ENCODE data around the gene AKT1. TPM values are rescaled to one million over a fixed set of nuclear protein-coding genes. Genes with fewer than 3 reads are reported as not detected.
"Not testable (repeated sequence)": the region's sequence is repeated elsewhere in the genome, so short reads cannot be mapped to it uniquely, and the experiment has no call there.

The AKT1 gene
- total RNA-seq: 56.2 TPM
- polyA plus RNA-seq: 90.9 TPM
- long read RNA-seq, donor 1, partial matches to known transcripts: 0 of 1 reads
- long read RNA-seq, donor 1, other reads (novel, unspliced or antisense): 0 of 1 reads
- long read RNA-seq, donor 2: 0 reads
- long read RNA-seq, donor 3, transcript AKT1-203 (14 exons, 2,710 nt): major isoform, 16 of 25 reads
- long read RNA-seq, donor 3, partial matches to known transcripts: 0 of 25 reads
- long read RNA-seq, donor 3, other reads (novel, unspliced or antisense): 0 of 25 reads
- long read RNA-seq, donor 4, partial matches to known transcripts: 0 of 5 reads
- long read RNA-seq, donor 4, other reads (novel, unspliced or antisense): 0 of 5 reads
- long read RNA-seq, donor 5, transcript AKT1-203 (14 exons, 2,710 nt): major isoform, 13 of 27 reads
- long read RNA-seq, donor 5, partial matches to known transcripts: 9 of 27 reads
- long read RNA-seq, donor 5, other reads (novel, unspliced or antisense): 0 of 27 reads
- long read RNA-seq, donor 6, transcript AKT1-203 (14 exons, 2,710 nt): major isoform, 8 of 11 reads
- long read RNA-seq, donor 6, partial matches to known transcripts: 0 of 11 reads
- long read RNA-seq, donor 6, other reads (novel, unspliced or antisense): 0 of 11 reads
- long read RNA-seq, donor 7, partial matches to known transcripts: 0 of 7 reads
- long read RNA-seq, donor 7, other reads (novel, unspliced or antisense): 0 of 7 reads
- long read RNA-seq, donor 8, transcript AKT1-203 (14 exons, 2,710 nt): major isoform, 5 of 8 reads
- long read RNA-seq, donor 8, partial matches to known transcripts: 0 of 8 reads
- long read RNA-seq, donor 8, other reads (novel, unspliced or antisense): 0 of 8 reads
- long read RNA-seq, donor 9, transcript AKT1-203 (14 exons, 2,710 nt): major isoform, 6 of 11 reads
- long read RNA-seq, donor 9, partial matches to known transcripts: 0 of 11 reads
- long read RNA-seq, donor 9, other reads (novel, unspliced or antisense): 0 of 11 reads
- long read RNA-seq, donor 10, transcript AKT1-203 (14 exons, 2,710 nt): major isoform, 9 of 13 reads
- long read RNA-seq, donor 10, partial matches to known transcripts: 0 of 13 reads
- long read RNA-seq, donor 10, other reads (novel, unspliced or antisense): 0 of 13 reads

- under 1% methylated on average over 123 of the region's 124 CpGs for WGBS
Measured at GRCh38 chr14:104794993-104795780, at the start of gene AKT1. Gene AKT1 (minus strand): TSS chr14:104795748. CDS start chr14:104792643, 3,105 bp downstream.

DNA sequence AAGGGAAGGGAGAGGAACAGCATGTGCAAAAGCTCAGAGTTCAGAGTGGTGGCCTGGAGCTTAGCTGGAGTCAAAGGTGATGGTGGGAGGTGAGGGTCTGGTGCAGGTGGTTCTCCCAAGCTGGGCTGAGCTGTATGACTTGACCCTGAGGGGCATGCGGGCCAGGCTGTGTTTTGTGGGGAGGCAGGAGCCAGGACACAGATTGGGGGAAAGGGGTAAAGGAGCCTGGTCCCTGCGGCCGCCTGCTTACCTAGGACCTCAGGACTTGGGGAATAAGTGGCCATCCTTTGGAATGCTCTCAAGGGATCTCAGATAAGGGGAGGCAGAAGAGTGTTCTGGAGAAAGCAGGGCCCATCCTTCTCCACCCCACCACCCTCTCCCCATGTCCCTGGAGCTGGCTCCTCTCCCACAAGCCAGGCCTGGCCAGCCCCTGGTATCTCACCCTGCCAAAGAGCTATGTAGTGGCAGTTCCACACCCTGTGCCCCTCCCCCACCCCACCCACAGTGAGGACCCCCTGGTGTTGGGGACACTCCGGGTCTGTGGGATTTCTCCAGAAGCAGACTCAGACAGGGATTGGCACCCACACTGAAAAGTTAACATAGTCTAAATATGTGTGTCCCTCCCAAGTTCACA is 49.6 kb upstream of the AKT1 start:
- no peaks in the 10 kb centered on the region for H3K4me1 ChIP-seq (ENCODE audit: control insufficient read depth in 2 of 2, insufficient read depth in 2 of 2, low read length in 2 of 2)
- peaks cover 33 to 60% of the 10 kb centered on the region in 2 donors for H3K27me3 ChIP-seq (ENCODE audit: control insufficient read depth in 2 of 2, insufficient read depth in 1 of 2, low read length in 1 of 2)
- WGBS: 94% methylated on average over 4 of the region's 4 CpGs
- no peaks in the 10 kb centered on the region for H3K36me3 ChIP-seq (ENCODE audit: control insufficient read depth in 2 of 2, insufficient read depth in 2 of 2, low read length in 1 of 2)
- H3K27ac ChIP-seq (ENCODE audit: low read depth in 1 of 2, low read length in 1 of 2): no peak overlapping the region
- DNase-seq (ENCODE audit: low read depth in 6 of 9, low spot score in 9 of 9): no peak
- no peak overlapping the region for H3K4me3 ChIP-seq (ENCODE audit: low read length in 2 of 2)
- no peaks in the 10 kb centered on the region for H3K9me3 ChIP-seq (ENCODE audit: control insufficient read depth in 2 of 2, insufficient read depth in 1 of 2, low read length in 1 of 2)

More at GRCh38 chr14:104794993-104795780, at the start of gene AKT1:
- H3K4me1 ChIP-seq (ENCODE audit: control insufficient read depth in 2 of 2, insufficient read depth in 2 of 2, low read length in 2 of 2): peaks cover 19 to 48% of the 10 kb centered on the region in 2 donors
- peaks cover 0 to 4% of the 10 kb centered on the region in 2 donors for H3K9me3 ChIP-seq (ENCODE audit: control insufficient read depth in 2 of 2, insufficient read depth in 1 of 2, low read length in 1 of 2)
- DNase-seq (ENCODE audit: low read depth in 6 of 9, low spot score in 9 of 9): peak in 1 of 9 donors; percentile 34
- H3K27ac ChIP-seq (ENCODE audit: low read depth in 1 of 2, low read length in 1 of 2): peak within 1 kb of the TSS in 1 of 2 donors; percentile 83
- peak within 1 kb of the TSS; percentile 56 to 91 for H3K4me3 ChIP-seq (ENCODE audit: low read length in 2 of 2)
- H3K36me3 ChIP-seq (ENCODE audit: control insufficient read depth in 2 of 2, insufficient read depth in 2 of 2, low read length in 1 of 2): peaks cover 3 to 22% of the 10 kb centered on the region in 2 donors
- H3K27me3 ChIP-seq (ENCODE audit: control insufficient read depth in 2 of 2, insufficient read depth in 1 of 2, low read length in 1 of 2): peaks cover 12 to 46% of the 10 kb centered on the region in 2 donors

DNA sequence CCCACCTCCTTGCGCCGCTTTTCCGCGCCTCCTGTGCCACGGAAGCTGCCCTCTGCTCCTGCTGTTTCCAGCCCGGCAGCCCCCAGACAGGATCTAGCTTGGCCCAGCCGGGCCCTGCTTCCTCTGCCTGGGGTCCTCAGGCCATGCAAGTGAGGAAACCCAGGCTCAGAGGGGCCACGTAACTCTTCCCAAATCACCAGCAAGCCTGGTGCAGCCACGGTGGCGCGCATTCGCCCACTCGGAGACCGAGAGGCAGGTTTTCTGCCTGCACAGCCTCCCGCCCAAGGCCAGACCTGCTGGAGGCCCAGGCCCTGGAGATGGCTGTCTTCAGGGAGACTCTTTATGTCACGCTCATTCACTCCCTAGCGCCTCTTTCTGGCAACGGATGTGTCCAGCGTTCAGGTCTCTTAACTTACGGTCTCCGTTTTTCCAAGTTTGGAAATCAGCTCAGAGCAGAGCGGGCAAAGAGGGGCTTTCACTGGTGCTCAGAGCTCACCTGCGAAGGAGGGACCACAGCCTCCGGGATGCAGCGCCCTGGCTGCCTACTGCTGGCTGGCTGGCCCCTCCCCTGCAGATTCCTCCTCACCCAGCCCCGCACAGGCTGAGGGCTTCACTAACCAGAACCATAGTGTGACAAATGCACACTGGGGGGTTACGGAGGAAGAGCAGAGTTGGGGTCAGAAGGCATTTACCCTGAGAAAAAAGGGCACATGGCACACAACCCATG is 48.9 kb upstream of the AKT1 start:
- no peaks in the 10 kb centered on the region for H3K4me1 ChIP-seq (ENCODE audit: control insufficient read depth in 2 of 2, insufficient read depth in 2 of 2, low read length in 2 of 2)
- DNase-seq (ENCODE audit: low read depth in 6 of 9, low spot score in 9 of 9): no peak
- H3K27ac ChIP-seq (ENCODE audit: low read depth in 1 of 2, low read length in 1 of 2): no peak overlapping the region
- no peak overlapping the region for H3K4me3 ChIP-seq (ENCODE audit: low read length in 2 of 2)
- 18% methylated on average over 27 of the region's 27 CpGs for WGBS
- no peaks in the 10 kb centered on the region for H3K36me3 ChIP-seq (ENCODE audit: control insufficient read depth in 2 of 2, insufficient read depth in 2 of 2, low read length in 1 of 2)
- no peaks in the 10 kb centered on the region for H3K9me3 ChIP-seq (ENCODE audit: control insufficient read depth in 2 of 2, insufficient read depth in 1 of 2, low read length in 1 of 2)
- H3K27me3 ChIP-seq (ENCODE audit: control insufficient read depth in 2 of 2, insufficient read depth in 1 of 2, low read length in 1 of 2): peaks cover 33 to 62% of the 10 kb centered on the region in 2 donors

GRCh38 chr14:104843442-104844305 is 48.1 kb upstream of the AKT1 start:
- Histone ChIP-seq H3K9me3 (ENCODE audit: control insufficient read depth in 2 of 2, insufficient read depth in 1 of 2, low read length in 1 of 2) (no peaks in the 10 kb centered on the region), H3K36me3 (ENCODE audit: control insufficient read depth in 2 of 2, insufficient read depth in 2 of 2, low read length in 1 of 2) (no peaks in the 10 kb centered on the region), H3K27me3 (ENCODE audit: control insufficient read depth in 2 of 2, insufficient read depth in 1 of 2, low read length in 1 of 2) (peaks cover 33 to 62% of the 10 kb centered on the region in 2 donors), H3K4me3 (ENCODE audit: low read length in 2 of 2) (peak overlapping the region in 1 of 2 donors; percentile 12), H3K4me1 (ENCODE audit: control insufficient read depth in 2 of 2, insufficient read depth in 2 of 2, low read length in 2 of 2) (no peaks in the 10 kb centered on the region), H3K27ac (ENCODE audit: low read depth in 1 of 2, low read length in 1 of 2) (no peak overlapping the region)
- no peak for DNase-seq (ENCODE audit: low read depth in 6 of 9, low spot score in 9 of 9)
- WGBS: 3% methylated on average over 69 of the region's 69 CpGs

DNA sequence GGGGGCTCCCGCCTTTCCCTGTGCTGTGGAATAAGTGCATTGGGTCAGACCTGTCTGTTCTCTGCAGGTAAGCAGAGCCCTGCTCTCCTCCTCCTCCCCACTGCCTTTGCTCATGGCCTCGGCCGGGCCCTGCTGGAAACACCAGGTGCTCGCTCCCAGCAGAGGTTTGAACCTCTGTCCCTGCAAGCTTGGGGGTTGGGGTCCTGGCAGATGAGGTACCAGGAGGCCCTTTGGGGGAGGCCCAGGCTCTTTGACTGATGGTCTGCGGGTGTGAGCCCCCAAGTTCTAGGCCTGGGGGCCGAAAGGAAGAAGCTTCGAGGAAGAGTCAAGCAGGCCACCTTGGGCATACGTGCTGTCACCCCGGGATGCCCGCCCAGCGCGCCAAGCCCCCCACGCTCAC is 47.5 kb upstream of the AKT1 start:
- peaks cover 33 to 62% of the 10 kb centered on the region in 2 donors for H3K27me3 ChIP-seq (ENCODE audit: control insufficient read depth in 2 of 2, insufficient read depth in 1 of 2, low read length in 1 of 2)
- no peaks in the 10 kb centered on the region for H3K4me1 ChIP-seq (ENCODE audit: control insufficient read depth in 2 of 2, insufficient read depth in 2 of 2, low read length in 2 of 2)
- H3K9me3 ChIP-seq (ENCODE audit: control insufficient read depth in 2 of 2, insufficient read depth in 1 of 2, low read length in 1 of 2): no peaks in the 10 kb centered on the region
- no peak for DNase-seq (ENCODE audit: low read depth in 6 of 9, low spot score in 9 of 9)
- WGBS: 46% methylated on average over 13 of the region's 13 CpGs
- H3K27ac ChIP-seq (ENCODE audit: low read depth in 1 of 2, low read length in 1 of 2): no peak overlapping the region
- H3K36me3 ChIP-seq (ENCODE audit: control insufficient read depth in 2 of 2, insufficient read depth in 2 of 2, low read length in 1 of 2): no peaks in the 10 kb centered on the region
- no peak overlapping the region for H3K4me3 ChIP-seq (ENCODE audit: low read length in 2 of 2)

DNA sequence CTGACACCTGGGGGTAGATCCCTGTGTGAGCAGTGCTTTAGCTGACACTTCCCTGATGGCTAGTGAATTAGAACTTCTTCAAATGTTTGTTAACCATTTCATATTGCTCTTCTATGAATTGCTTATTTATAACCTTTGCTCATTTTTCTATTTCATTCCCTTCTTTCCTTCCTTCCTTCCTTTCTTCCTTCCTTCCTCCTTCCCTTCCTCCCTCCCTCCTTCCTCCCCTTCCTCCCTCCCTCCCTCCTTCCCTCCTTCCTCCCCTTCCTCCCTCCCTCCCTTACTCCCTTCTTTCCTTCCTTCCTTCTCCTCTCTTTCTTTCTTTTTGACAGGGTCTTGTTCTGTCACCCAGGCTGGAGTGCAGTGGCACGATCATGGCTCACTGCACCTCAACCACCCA is 46.2 kb upstream of the AKT1 start:
- H3K4me3 ChIP-seq (ENCODE audit: low read length in 2 of 2): no peak overlapping the region
- 87% methylated on average over 1 of the region's 1 CpG for WGBS
- no peaks in the 10 kb centered on the region for H3K4me1 ChIP-seq (ENCODE audit: control insufficient read depth in 2 of 2, insufficient read depth in 2 of 2, low read length in 2 of 2)
- H3K27me3 ChIP-seq (ENCODE audit: control insufficient read depth in 2 of 2, insufficient read depth in 1 of 2, low read length in 1 of 2): peaks cover 33 to 61% of the 10 kb centered on the region in 2 donors
- DNase-seq (ENCODE audit: low read depth in 6 of 9, low spot score in 9 of 9): no peak
- H3K27ac ChIP-seq (ENCODE audit: low read depth in 1 of 2, low read length in 1 of 2): no peak overlapping the region
- H3K9me3 ChIP-seq (ENCODE audit: control insufficient read depth in 2 of 2, insufficient read depth in 1 of 2, low read length in 1 of 2): no peaks in the 10 kb centered on the region
- H3K36me3 ChIP-seq (ENCODE audit: control insufficient read depth in 2 of 2, insufficient read depth in 2 of 2, low read length in 1 of 2): no peaks in the 10 kb centered on the region

- not testable (repeated sequence) for H3K36me3 ChIP-seq (ENCODE audit: control insufficient read depth in 2 of 2, insufficient read depth in 2 of 2, low read length in 1 of 2); H3K9me3 ChIP-seq (ENCODE audit: control insufficient read depth in 2 of 2, insufficient read depth in 1 of 2, low read length in 1 of 2); DNase-seq (ENCODE audit: low read depth in 6 of 9, low spot score in 9 of 9); H3K4me3 ChIP-seq (ENCODE audit: low read length in 2 of 2); H3K4me1 ChIP-seq (ENCODE audit: control insufficient read depth in 2 of 2, insufficient read depth in 2 of 2, low read length in 2 of 2); H3K27ac ChIP-seq (ENCODE audit: low read depth in 1 of 2, low read length in 1 of 2); H3K27me3 ChIP-seq (ENCODE audit: control insufficient read depth in 2 of 2, insufficient read depth in 1 of 2, low read length in 1 of 2)
- 97% methylated on average over 40 of the region's 41 CpGs for WGBS
Measured at GRCh38 chr14:104836171-104836935, 40.8 kb upstream of the AKT1 start.

All from thymus (tissue), 14 donors.